Stimulated activated CD8-positive, alpha-beta memory T cell treated with anti-CD3 and anti-CD28 coated beads, Interleukin-7, amount 100 ng/mL, for 48 hours (primary cell): Measurements from ENCODE around the gene ST3GAL3.
A peak's percentile ranks its signal among the peaks of the same experiment; 100 is the strongest.
"Not testable (repeated sequence)": the region's sequence is repeated elsewhere in the genome, so short reads cannot be mapped to it uniquely, and the experiment has no call there.

Experiments used
- DNase-seq, 2 donors: peaks; one replicate each; pipeline ENCODE4 v3.0.0-alpha.2; 2020; ENCODE audit warnings: low read depth in 1 of 2; ENCODE audit errors: extremely low read depth in 1 of 2

The ST3GAL3 gene

DNA sequence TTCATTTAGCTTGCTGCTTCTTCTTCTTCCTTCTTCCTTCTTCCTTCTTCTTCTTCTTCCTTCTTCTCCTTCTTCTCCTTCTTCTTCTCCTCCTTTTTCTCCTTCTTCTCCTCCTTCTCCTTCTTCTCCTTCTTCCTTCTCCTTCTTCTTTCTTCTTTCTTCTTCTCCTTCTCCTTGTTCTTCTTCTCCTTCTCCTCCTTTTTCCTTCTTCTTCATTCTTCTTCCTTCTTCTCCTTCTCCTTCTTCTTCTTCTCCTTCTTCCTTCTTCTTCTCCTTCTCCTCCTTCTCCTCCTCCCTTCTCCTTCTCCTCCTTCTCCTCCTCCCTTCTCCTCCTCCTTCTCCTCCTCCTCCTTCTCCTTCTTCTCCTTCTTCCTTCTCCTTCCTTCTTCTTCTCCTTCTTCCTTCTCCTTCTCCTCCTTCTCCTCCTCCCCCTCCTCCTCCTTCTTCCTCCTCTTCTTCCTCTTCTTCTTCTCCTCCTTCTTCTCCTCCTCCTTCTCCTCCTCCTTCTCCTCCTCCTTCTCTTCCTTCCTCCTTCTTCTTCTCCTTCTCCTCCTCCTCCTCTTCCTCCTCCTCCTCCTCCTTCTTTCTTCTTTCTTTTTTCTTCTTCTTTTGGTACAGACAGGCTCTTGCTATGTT is 110.1 kb downstream of the ST3GAL3 start:
- no peak for DNase-seq

DNA sequence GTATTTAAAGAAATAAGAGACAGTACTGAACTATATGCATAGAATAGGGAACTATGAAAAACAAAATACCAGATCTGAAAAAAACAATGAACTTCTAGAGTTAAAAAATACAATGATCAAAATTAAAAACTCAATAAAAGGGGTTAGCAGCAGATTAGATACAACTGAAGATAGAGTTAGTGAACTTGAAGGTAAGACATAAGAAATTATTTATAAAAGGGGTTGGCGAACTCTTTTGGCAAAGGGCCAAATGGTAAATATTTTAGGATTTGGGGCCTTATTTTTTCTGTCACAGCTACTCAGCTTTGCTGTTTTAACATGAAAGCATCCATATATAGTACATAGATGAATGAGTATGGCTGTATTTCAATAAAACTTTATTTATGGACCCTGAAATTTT is 111.4 kb downstream of the ST3GAL3 start:
- no peak for DNase-seq

DNA sequence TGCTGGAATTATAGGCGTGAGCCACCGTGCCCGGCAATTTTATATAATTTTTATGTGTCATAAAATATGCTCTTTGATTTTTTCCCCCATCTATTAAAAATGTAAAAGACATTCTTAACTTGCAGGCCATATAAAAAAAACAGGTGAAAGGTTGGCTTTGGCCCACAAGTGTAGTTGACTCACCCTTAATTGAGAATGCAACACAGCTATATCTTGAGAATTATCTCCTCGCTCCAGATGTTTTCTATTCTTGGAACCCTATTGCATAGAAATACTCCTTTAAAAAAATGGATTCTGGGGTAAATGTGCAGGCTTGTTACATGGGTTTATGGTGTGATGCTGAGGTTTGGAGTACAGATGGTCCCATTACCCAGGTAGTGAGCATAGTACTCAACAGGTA is 112.0 kb downstream of the ST3GAL3 start:
- no peak for DNase-seq

DNA sequence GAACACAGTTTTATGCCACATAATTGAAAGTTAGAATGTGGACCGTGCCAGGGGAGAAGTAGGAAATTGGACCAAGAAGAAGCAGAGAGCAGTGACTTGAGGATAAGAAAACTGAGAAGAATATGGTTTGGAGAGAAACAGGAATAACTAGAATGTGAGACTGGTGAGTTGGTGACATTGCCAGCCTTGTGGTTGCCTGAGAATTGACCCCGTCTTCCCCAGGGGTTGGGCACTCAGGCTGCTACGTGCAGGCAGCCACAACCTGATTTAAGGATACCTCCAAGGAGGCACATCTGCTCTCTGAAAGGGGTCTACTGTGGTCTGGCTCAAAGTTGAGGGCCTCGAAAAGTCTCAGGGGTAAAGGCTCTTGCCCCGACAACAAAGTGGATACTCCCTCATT is 114.1 kb downstream of the ST3GAL3 start:
- DNase-seq, result no peak

DNA sequence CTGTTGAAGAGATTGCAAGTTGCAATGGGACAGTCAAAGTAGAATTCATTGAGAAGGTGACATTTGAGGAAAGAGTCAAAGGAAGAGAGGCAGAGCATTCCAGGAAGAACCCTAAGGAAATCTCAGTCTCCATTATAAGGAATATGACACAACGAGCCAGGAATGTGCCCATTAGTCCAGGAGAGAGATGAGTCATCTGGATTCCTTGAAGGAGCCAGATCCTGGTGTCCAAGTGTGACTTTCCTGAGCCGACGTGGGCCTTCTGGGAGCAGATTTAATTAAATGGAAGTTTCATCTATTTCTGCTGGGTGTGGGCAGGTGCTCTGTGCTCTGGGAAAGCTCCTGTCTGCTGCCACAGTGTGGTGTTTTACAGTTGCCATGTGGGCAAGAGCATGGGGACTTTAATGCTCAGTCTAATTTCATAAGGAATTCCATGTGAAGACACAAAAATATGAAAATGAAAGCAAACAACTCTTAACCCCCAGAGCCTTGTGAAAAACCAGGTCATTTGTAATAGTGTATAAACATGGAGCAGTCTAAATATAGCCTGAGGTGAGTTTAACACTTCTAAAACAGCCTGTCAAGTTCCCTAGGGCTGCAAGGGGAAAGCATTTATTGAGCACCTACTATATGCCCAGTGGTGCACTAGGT is 114.8 kb downstream of the ST3GAL3 start:
- DNase-seq, result no peak

DNA sequence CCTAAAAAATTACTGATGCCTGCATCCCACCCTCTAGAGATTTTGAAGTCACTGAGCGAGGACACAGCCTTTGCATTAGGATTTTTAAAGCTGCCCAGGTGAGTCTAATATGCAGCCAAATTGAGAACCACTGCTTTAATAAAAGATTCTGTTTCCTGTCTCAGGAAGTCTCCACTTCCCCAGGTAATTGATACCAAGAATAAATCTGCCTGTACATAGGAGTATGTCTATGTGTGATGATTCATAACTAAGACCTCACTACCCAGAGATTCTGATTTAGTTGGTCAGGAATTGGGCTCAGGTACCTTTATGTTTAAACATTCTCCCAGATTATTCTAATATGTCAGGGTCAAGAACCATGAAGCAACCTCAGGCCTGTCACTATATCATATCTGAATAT is 117.5 kb downstream of the ST3GAL3 start:
- DNase-seq, result no peak

DNA sequence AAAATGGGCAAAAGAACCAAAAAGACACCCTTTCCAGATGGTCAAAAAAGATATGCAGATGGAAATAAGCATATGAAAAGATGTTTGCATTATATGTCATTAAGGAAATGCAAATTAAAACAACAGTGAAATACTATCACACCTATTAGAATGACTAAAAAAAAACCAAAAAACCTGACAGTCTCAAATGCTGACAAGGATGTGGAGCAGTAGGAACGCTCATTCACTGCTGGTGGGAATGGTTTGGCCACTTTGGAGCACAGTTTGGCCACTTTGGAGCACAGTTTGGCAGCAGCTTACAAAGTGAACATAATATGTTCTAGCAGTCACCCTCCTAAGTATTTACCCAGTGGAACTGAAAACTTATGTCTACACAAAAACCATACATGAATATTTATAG is 121.2 kb downstream of the ST3GAL3 start:
- no peak for DNase-seq

DNA sequence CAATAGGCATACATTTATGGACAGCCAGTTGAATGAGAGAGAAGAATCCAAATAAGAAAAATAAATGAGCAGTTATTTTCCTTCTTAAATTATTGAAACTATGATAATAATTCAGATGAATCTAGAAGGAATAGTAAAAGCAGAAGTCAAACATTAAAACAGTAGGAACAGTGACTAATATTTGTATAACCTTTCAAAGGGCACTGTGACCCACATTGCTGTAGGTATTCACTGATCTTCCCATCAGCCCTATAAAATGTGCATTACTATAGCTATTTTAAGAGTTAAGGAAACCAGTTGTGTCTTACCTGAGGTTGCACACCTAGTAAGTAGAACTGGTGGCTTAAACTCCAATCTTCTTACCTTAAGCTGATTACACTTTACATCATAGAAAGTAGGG is 123.5 kb downstream of the ST3GAL3 start:
- no peak for DNase-seq

DNA sequence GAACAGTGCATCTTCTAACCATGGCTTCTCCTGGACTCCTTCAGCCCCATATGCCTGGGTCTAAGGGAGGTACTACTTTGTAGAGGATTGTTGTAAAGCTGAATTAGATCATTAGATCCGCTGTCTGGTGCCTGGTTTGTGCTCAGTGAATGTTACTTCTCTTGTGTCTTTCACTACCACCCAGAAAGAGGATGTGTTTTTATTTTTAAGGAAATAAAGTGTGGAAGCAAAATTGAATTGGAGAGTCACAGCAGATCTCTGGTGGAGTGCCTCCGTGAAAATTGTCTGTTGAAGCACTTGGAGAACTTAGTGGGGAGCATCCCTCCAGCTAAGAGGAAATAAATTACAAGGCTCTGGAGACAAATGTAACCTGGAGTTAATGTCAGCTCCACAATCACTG is 124.5 kb downstream of the ST3GAL3 start:
- no peak for DNase-seq

DNA sequence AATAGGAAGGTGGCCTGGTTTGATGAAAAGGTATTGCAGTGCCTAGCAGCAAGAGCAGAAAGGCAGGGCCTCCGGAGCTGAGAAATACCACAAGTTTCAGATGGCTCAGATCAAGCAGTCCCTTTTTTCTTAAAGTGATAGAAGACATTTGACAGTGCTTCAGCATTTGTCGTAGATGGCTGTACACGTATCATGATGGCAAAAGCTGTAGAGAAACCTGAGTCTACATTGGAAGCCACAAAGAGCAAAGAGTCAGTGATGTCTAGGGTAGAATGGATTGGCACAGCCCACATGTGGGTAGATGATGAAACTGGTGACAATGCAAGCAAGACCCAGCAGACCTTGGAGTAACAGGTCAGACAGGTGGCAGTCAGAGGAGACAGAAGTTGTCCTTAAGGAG is 124.9 kb downstream of the ST3GAL3 start:
- DNase-seq, result peak in 1 of 2 donors; percentile 32

DNA sequence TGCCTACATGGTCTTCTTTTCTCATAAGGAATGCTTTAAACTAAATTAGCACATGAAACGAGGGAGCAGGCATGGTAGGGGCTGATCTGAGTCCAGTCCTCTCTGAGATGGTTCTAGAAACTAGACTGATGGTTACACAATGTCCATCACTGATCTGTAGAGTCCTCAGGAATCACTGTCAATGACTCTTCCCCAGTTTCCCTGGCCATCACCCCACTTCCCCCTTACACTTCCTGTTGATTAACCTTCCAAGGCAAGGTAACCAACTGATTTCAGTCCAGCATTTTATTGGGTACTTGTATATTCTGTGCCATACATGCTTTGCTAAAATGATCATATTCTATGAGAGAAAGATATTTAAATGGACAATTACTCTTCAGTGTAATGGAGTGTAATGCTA is 125.7 kb downstream of the ST3GAL3 start:
- DNase-seq, result no peak

DNA sequence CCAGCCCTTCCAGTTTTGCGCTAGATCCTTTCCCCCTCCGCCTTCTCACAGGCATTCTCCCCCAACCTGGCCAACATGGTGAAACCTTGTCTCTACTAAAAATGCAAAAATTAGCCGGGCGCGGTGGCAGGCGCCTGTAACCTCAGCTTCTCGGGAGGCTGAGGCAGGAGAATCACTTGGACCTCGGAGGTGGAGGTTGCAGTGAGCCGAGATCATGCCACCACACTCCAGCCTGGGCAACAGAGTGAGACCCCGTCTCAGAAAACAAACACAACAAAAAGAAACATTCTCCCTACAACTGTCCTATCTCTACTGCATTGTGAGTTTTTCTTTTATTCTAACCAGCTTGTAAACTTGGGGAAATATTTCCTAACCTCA is 126.6 kb downstream of the ST3GAL3 start:
- DNase-seq, result not testable (repeated sequence)

DNA sequence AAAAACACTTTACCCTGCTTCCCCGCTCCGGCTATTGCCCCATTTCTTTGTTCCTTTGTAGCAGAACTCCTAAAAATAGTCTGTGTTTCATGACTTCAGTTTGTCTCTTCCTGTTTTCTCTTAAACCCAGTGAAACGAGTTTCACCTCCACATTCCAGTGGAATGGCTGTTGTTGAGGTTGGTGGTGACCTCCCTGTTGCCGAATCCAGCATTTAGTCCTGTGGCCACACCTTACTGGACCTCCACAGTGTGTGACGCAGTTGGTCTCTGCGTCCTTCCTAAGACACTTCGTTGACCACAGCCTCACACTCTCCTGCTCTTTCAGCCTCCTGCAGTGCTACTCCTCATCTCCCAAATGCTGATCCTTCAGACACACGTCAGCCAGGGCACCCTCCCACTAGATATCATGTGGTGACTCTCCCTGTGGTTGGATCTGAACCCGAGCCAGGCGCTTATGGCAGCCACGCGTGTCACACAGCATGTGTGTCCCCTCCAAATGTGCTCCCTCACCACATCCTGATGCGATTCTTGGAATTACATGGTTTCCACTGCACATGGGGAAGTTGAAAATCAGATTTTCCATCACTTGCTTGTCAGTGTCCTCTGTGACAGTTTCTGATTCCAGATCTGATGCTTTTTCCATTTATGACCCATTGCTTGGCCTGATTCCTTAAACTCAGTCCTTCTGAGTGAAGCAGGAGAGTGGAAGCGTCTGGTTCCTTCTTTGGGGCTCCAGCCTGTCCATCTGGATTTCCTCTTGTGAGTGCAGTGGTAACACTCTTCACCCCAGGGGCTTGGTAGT is 127.1 kb downstream of the ST3GAL3 start:
- peak in 1 of 2 donors; percentile 28 for DNase-seq

DNA sequence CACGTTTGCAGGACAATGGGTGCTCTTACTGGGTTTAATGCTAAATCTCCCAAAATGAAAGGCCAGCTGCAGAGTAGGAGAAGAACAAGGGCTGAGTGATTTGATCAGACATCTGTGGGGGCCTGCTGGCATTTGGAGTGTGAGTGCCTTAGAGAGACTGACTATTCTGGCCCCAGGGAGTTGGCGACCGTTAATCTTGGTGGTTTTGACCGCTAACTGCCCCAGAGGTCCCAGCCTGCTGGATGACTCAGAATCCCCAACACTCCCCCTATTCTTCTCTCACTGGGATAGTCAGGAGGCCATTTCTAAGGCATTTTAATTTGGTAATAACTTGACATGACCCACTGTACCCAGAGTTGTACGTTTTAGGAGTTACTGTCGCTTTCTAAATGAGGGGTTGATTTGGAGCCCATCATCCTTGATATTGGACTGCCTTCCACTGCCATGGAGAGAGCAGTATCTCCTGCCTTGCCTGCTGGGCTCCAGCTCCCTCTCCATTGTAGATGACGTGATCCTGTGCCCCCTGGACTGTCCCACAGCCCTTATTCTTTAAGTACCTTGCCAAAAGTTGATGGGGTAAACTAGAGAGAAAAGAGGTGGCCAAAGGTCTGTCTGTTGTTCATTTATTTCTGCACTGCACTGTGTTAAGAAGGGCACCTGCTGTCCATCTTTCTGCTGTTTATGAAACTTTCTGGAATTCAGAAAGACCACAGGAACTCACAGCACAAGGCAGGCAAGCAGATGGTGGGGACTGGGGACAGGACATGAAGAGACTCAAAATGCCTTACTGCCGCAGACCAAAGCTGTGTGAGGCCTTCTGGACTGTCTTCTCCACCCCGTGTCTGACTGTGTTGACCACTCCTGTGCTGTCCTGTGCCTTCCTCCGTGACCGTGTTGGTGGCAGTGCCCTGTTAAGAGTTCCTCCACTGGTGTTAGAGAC is 128.0 kb downstream of the ST3GAL3 start:
- no peak for DNase-seq

DNA sequence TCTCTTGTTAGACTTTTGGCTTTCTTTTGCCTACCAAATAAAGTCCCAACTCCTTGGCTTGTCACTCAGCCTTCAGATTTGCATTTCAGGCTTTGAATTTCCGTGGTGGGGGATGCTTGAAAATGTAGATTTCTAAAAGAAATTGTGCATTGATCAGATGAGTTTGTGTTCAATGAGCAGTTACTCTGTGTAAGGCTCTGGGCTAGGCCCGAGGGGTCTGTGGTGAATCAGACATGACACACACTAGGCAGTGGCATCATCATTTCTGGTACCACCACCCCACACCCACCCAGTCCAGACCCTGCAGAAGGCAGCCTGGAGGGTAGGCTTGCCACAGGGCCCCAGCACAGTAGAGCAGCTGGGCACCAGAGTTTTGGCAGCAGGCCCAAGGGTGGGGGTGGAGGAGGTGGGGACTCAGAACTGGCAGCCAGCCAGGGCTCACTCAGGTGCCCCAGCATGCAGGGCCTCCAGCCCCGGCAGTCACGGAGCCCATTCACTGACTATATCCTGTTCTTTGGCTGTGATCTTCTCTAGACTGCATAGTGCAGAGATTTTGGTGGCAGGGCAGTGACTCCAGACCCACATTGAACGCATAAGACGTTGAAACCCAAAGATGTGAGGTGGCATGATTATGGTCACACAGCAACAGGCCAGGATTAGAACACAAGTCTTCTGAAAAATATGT is 129.1 kb downstream of the ST3GAL3 start:
- peak in 1 of 2 donors; percentile 73 for DNase-seq

DNA sequence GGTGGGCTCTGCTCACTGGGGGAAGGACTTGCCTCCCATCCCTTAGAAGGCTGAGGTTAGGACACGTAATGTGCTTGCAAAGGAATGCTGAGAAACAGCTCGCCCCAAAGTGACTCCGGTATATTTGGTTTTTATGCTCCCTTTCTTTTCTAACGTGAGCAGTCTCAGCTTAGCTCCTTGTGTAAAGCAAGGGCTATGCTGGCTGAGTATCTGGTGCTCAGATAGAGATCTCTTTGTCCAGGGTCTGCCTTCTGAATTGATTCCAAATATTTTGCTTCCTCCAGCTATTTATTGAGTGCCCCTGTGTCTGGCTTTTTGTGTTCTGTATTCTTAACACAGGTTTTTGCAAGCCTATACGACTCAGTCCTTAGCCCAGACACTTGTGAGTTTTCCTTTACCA is 131.7 kb downstream of the ST3GAL3 start:
- DNase-seq, result no peak

DNA sequence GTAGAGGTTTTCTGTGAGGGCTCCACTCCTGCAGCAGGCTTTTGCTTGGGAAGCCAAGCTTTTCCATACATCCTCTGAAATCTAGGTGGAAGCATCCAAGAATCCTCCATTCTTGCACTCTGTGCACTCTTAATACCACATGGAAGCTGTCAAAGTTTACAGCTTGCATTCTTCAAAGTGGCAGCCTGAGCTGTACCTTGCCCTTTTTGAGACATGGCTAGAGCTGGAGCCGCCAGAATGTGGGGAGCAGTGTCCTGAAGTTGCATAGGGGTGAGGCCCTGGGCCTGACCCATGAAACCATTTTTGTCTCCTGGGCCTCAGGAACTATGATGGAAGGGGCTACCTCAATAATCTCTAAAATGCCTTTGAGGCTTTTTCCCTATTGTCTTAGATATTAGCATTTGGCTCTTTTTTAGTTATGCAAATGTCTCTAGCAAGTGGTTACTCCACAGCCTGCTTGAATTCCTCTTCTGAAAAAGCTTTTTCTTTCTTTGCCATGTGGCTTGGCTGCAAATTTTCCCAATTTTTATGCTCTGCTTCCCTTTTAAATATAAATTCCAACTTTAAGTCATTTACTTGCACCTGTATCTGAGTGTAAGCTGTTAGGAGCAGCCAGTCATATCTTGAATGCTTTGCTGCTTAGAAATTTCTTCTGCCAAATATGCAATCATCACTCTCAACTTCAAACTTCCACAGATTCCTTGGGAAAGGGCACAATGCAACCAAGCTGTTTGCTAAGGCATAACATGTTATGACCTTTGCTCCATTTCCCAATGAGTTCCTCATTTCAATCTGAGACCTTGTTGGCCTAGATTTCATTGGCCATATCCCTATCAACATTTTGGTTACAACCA is 134.2 kb downstream of the ST3GAL3 start:
- no peak for DNase-seq

DNA sequence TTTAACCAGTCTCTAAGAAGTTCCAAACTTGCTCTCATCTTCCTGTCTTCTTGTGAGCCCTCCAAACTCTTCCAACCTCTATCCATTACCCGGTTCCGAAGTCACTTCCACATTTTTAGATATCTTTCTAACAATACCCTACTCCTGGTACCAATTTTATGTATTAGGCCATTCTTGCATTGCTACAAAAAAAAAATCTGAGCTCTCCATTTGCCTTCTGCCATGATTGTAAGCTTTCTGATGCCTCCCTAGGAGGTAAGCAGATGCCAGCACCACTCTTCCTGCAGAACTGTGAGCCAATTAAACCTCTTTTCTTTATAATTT is 134.8 kb downstream of the ST3GAL3 start:
- no peak for DNase-seq

DNA sequence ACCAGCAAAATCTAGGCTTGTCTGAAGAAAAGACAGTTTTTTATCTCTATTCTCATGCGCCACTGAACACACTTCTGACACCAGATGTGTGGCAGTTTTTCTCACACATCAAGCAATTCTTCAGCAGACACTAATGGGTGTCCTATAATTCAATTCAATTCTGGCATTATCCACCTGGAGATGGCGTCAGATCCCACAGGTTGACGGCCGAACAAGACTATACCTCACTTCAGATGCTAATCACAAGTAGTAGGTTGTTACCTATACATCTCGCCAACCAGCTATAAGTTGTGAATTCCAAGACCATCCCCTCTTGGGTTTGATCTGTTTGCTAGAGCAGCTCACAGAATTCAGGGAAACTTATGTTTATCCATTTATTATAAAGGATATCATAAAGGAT is 136.3 kb downstream of the ST3GAL3 start:
- no peak for DNase-seq

DNA sequence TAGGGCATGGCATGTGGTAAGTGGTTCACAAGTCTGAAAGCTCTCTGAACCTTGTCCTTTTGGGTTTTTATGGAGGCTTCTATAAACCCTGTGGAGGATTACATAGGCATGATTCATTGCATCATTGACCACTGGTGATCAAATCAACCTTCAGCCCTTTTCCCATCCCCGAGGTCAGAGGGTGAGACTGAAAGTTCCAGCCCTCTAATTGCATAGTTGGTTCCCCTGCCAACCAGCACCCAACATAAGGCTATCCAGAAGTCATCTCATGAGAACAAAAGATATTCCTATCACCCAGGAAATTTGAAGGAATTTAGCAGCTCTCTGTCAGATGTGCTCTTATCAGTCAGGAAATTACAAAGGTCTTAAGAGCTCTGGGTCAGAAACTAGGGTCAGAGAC is 136.8 kb downstream of the ST3GAL3 start:
- no peak for DNase-seq
